Limb (tissue), 2 donors: ENCODE measurements around the gene EMC6.

ENCODE experiments used
- DNase-seq, 2 donors: peaks; one replicate each; pipeline ENCODE4 v3.0.0-alpha.2; 2016; ENCODE audit errors: extremely low spot score in 2 of 2

EMC6 gene

DNA sequence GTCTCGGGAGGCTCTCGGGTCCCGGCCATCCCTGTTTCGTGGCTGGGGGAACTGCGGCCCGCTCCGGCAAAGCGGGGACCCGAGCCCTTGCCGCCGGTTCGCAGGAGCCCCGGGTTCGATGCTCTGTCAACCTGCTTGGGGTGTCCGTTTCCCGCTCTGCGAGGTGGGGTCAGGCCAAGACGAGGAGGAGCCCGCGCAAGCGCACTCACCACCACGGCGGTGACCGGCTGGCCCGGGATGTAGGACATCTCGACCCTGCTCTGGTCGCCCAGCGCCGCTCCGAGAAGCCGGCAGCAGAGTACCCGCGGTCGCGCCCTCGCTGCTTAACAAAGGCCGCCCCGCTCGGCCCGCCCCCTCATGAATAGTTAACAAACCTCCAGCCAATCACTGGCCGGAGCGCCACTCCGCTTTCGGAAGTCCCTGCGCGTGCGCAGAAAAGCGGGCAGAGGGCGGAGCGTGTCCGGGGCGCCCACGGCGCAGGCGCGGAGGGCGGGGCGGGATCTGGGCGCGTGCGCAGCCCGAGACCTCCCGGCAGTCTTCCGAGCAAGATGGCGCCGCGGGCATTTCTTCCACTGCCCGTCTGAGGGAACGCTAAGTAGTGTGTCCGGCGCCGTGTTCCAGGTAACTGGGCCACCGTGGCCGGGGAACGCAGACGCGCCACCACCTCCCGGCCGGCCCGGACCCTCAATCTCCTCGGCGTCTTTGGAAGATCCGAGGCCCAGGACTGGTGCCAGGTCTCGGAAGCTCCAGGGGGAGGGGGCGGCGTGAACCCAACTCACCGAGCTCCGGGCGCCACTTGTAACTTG lies at the start of gene EMC6, which contains the start of gene TAX1BP3:
Gene EMC6 (plus strand): TSS at position 534 of the 806 bp plus-strand sequence. CDS start 335 bp downstream, outside the sequence.
Gene TAX1BP3 (minus strand): TSS at position 300 of the 806 bp plus-strand sequence. CDS start 52 bp downstream, at position 248.
- peak; percentile 98 to 100 for DNase-seq

DNA sequence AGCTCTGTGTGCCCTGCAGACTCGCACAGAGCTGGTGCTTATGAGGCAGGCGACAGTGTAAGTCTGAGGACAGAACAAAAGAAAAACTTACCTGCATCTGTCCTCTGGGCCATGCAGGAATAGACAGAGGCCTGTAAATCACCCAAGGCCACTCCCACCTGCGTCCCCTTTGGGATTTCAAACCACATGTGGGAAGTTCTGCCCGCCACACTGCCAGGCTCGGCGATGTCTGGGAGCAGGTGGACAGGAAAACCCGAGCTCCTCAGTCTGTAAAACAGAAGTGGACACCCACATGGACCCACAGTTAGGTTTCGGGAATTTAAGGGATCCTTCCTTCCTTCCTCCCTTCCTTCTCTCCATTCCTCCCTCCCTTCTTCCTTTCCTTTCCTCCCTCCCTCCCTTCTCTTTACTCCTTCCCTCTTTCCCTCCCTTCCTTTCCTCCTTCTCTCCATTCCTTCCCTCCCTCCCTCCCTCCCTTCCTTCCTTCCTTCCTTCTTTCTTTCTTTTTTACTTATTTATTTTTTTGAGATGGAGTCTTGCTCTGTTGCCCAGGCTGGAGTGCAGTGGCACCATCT lies 47.4 kb upstream of the EMC6 start:
- no peak for DNase-seq

DNA sequence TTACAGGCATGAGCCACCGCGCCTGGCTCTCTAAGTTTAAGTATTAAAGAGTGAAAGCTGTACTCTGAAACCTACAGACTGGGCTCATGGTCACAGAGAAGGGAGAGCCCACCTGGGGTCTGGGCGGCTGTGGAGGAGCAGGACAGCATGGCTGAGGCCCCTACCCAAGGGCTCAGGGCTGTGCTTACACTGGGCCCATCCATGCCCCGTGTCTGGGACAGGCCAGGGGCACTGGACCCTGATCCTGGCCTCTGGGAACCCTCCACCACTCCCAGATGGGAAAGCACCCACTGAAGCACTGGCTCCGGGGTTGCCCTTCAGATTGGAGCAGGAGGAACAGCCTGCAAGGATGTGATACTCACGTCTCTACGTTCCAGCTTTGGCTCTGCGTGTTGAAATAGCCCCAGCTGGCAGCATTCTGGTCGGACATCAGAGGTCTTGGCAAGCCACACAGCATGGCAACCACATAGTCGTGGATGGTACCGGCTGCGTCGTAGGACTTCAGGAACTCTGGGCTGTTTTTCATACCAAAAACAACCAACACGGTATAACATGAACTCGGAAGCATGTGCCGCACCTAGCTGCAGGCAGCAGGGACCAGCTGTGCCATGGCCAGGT lies 45.5 kb upstream of the EMC6 start:
- DNase-seq: no peak

DNA sequence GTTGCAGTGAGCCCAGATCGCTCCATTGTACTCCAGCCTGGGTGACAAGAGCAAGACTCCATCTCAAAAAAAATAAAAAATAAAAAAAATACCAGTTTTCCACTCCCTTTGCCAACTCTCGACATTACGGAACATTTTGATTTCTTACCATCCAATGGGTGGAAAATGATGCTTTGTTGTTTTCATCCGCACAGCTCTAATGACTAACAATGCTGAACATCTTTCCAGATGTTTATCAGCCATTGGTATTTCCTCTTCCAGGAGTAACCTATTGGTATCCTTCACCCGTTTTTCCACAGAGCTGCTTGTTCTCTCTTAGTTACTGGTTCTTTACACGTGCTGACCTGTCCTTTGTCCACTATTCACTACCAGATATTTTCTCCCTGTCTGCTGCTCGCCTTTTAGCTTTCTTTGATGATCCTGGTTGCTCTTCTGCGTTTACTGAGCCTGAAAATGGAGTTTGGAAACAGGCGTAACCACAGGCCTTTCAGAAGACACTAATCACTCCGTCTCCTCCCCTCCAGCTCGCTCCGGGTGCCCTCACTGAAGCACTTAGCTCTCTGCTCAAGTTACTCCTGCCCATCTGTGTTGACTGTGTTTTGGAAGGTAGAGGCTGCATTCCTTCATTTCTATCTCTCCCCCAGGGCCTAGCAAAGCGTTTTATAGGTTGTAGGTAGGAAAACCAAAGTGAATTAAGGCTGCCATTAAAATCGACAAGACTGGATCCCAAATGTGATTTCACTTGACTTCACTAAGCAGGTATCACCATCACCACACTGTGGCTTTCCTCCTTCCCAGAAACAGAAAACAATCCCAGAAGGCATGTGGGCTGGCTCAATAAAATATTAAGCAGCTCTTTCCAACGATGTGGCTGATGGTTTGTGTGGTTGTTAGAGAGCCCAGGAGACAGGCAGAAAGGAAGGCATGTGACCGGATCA lies 41.5 kb upstream of the EMC6 start:
- DNase-seq: no peak

DNA sequence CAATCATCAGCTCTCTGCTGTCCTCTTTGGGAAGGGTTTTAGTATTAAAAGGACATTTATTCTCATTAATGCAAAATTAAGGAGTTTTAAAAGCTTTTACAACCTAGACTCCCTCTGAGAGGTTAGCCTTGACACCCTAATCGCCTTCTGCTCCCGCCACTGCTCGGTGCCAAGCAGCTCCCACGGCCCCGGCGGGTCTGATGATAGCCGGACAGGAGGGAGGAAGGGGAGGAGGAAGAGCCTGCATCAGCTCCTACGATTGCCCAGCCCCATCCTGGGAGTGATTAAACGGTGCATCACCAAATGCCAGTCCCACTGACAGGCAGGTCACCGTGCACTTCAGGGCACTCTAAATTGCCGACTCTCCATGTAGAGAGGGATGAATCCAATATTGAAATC lies 40.8 kb upstream of the EMC6 start:
- no peak for DNase-seq

DNA sequence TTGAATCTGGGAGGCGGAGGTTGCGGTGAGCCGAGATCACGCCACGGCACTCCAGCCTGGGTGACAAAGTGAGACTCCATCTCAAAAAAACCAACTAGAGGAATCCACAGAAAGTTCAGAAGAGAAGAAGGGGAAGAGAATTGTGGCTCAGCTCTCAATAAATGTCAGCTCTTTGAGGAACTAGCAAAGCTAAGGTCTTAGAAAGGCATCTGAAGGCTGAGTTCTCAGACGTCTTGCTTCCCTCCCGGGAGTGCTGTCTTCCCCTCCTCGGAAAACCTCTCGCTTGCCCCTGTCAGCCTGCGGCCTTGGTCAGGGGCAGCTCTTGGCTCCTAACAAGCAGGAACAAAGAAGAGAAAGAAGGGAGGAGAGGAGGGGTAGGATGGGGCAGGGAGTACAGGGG lies 37.8 kb upstream of the EMC6 start:
- DNase-seq: no peak

DNA sequence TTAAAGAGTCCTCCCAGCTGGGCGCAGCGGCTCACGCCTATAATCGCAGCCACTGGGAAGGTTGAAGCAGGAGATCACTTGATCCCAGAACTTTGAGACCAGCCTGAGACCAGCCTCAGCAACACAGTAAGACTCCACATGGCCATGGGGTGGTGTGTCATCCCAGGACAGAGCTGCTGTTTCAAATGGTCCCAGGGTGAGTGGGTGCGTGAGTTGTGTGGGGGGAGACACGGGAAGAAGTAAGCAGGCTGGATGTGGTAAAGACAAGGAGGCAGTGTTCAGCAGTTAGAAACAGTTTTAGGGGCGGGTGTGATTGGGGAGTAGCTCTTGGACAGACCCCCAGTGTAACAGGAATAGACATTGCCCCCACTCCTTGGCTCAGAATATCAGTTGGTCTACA lies 36.3 kb upstream of the EMC6 start:
- no peak for DNase-seq

DNA sequence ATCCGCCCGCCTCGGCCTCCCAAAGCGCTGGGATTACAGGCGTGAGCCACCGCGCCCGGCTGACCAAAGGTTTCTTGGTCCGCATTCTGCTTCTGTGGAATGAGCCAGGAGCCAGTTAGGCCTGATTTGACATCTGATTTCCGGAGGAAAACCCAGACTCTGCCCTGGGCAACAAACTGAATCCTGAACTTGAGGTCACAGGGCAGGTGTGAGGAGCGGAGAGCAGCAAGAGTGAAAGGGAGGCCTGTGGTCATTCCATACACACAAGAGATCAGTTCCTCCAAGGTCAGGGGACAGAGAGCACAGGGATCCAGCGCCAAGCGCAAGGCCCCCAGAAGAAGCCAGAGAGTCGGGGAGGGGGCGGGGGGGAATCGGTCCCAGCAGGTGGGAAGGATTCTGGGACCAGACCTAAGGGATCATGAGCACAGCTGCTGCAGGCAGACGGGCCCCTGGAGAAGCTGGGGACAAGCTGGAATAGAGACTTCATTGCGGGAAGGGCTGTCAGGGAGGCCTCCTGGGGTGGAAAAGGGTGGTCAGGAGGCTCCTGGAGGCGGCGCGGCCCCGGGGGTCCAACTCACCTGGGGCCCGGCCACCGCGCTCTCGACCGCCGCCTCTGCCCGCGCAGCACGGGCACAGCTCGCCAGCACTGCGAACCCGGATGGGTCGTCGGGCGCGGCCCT lies 33.0 kb upstream of the EMC6 start:
- no peak for DNase-seq

DNA sequence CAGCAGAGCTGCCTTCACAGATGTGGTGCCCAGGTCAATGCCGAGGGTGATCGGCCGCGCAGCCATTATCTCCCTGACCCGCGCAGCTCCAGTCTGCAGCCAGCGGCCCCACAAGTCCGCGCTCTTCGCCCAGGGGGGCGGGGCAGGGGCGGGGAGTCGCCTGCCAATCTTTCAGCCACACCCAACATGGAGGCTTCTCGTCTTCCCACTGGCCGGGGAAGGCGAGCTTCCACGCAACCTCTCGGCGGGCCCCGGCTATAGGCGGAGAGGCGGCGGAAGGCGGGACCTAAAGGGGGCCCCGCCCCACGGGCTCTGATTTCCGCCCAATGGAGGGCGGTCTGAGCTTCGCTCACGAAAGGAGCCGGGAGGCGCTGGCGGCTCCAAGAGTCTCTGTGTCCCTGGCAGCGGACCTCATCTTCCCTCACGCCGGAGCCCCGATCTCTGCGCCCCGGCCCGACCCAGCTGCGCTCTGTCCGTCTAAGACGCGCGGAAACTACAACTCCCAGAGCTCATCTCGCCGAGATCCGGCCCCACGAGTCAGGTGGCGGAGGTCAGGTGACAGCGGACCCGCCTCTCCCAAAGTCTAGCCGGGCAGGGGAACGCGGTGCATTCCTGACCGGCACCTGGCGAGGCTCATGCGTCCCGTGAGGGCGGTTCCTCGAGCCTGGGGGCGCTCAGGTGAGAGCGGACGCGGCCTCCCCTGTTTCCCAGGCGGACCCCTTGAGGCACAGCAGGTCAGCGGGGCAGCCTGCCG lies 32.3 kb upstream of the EMC6 start, which contains the start of the genes CTNS and SHPK:
Gene CTNS (plus strand): TSS at position 607 of the 754 bp plus-strand sequence. CDS start 3,447 bp downstream, outside the sequence.
Gene SHPK (minus strand): TSS at position 97 of the 754 bp plus-strand sequence. CDS start 31 bp downstream, at position 66.
- peak; percentile 96 to 98 for DNase-seq

DNA sequence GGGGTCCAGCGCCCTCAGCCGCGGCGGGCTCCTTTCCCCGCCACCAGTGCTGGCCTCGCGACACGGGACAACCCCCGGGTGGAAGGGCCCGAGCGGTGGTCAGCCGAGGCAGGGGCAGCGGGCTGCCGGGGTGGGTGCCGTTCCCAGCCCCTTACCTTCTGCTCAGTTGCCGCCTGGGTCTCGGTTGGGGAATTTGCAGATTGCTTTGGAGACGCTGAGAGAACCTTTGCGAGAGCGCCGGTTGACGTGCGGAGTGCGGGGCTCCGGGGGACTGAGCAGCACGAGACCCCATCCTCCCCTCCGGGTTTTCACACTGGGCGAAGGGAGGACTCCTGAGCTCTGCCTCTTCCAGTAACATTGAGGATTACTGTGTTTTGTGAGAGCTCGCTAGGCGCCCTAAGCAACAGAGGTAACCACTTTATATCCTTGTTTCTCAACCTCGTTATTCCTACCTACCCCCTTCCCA lies 31.7 kb upstream of the EMC6 start:
- no peak for DNase-seq

DNA sequence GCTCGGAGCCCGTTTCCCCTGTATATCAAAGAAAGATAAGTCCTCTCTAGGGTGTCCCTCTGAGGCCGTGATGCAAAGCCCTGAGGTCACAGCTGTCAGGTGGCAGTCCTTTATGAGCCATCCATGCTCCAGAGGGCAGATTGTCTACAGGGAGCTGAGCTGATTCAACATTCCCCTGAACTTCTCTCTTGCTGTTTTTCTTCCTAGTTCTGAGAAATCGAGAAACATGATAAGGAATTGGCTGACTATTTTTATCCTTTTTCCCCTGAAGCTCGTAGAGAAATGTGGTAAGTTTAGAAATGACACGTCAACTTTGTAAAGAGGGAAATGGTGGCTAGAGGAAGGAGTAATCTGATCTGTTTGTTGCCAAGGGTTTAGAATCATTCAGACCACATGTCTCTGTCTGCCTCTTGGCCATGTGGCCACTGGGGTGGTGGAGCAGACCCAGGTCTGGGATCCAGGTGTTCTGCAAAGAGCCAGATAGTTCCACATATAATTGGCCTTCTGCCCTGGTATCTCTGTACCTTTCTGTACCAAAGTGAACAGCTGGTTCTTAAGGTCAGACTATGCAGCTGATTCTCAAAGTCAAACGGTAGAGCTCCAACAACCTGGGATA lies 28.5 kb upstream of the EMC6 start:
- DNase-seq: no peak

DNA sequence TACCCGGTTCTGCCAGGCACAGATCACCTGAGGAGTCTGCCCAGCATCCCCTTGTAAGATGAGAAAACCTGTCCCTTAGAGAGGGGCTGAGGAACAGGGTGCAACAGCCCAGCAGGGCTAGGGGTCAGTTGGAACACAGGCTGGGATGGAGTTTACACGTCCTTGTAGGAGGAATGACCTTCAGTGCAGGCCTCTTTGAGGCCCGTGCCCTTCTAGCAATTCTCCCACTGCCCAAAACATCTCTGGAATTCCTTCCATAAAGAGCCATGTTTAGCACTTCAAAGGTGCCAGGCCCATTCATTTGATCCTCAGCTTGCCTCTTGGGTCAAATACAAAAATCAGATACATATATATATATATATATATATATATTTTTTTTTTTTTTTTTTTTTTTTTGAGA lies 27.6 kb upstream of the EMC6 start:
- DNase-seq: no peak

DNA sequence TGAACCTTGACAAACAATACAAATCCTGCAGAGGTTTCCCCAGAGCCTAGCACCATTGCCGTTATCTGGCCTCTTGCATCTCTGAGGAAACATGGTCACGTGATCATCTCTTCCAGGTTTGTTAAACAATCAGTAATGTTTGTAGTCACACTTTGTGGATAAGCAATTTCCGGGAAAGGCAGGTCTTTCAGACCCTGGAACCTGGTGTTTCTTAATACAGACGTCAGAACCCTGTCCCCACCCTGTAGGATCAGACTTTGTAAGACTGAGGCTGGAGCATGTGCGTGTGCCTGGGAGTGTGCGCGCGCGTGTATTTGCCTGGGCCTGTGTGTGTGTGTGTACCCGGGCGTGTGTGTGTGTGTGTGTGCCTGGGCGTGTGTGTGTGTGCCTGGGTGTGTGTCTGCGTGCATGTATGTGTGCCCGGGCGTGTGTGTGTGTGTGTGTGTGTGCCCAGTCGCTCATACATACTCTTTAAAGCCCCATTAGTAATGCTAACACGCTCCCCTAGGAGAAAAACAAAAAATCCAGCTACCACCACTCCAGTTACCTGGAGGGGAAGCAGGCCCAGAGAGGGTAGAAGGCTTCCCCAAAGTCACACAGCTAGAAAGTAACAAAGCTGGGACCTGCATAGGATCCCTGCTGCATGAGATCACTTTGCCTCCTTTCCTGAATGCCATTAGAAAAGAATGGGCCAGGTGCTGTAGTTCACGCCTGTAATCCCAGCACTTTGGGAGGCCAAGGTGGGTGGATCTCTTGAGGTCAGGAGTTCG lies 26.7 kb upstream of the EMC6 start:
- DNase-seq: no peak

DNA sequence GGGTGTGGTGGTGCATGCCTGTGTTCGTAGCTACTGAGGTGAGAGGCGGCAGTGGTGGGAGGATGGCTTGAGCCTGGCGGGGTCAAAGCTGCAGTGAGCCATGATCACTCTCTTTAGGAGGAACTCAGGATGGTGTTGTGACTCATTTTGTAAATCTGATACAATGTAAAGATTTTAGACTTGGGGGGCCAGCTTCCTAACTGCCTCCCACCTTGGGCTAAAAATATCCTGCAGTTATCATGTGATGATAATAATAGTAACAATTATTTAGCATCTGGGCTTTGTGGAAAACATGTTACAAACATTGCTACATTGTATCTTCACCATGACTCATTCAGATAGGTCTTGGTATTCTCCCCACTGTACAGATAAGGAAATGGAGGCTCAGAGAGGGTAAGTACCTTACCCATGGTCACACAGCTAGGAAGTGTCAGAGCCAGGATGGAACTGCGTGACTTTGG lies 24.7 kb upstream of the EMC6 start:
- no peak for DNase-seq

DNA sequence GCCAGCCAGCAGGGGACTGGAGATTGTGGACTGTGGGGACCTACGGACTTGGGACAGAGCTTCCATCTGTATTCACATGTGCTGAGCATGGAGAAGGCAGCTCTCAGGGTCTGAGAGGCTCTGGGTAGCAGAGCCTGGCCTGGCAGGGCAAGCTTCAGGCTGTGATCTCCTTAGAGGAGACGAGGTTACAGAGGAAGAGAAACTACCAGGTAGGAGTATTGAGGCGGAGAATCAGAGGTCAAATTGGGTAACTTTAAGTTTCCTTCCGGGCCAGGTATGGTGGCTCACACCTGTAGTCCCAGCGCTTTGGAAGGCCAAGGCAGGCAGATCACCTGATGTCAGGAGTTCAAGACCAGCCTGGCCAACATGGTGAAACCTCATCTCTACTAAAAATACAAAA lies 23.3 kb upstream of the EMC6 start:
- DNase-seq: no peak

DNA sequence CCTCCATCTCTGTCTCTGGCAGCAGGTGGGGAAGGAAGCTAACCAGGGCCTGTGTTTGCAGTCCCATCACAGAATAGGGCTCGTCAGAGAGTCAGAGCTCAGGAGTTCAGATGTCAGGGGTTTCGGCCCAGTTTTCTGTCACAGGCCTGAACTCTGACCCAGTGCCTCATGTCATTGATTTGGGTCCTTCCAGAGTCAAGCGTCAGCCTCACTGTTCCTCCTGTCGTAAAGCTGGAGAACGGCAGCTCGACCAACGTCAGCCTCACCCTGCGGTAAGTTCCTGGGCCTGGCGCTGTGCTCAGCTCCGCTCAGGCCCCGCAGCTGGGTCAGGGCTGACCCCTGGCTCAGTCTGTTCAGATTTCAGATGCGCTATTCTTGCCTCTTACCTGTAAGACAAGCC lies 21.4 kb upstream of the EMC6 start:
- no peak for DNase-seq

DNA sequence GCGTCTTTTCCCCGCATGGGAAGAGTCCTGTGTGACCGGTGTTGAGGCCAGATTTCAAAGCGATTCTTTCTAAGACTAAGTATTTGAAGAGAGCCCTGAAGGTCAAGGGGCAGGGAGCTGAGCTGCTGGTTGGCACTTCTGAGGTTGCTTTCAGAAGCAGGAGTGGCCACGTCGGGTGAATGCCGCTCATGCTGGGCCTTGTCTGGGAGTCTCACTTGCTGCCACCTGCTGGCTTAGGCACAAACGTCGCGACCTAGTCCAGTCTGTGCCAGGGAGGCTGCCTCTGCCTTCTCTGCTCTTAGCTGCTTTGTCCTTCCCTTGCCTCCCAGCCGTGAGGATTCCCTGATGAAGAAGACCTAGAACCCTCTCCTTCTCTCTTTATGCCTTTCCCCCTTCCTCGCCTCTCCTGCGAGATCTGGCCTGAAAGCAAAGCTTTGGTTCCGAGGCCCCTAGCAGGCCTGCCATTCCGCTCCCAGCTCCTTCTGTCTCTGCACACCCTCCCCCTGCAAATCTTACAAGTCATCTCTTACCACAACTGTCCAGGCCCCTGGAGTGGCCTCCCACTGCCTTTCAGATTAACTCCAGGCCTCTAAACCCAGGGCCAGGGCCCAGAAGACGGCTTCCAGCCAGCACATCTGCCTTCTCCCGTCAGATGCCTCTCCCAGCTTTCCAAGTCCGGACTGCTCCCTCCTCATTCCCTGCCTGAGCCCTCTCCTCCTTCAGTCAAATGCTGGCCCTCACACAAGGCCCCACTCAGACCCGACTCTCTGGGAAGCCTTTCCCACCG lies 20.6 kb upstream of the EMC6 start:
- peak in 1 of 2 donors; percentile 64 for DNase-seq

DNA sequence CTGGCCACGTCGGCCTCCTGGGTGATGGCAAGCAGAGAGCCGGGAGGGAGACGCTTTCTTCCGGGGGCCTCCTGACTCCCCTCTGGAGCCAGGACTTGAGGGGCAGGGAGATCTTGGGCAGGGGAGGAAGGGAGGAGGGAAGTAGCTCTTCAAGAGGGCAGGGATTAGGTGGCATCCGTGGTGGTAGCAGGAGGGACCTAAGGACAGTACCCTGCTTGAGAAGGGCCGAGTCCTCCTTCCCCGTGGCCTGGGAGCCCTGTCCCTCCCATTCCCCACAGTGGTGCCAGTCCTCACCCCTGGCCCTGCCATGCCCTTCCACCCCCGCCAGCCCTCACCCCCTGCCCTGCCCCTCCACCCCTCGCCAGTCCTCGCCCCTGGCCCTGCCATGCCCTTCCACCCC lies 12.8 kb upstream of the EMC6 start:
- DNase-seq: no peak
